Panc1 (cell line): ENCODE data around the gene CFAP100. TPM values are rescaled to one million over a fixed set of nuclear protein-coding genes. Genes with fewer than 3 reads are reported as not detected.

Source experiments
- ATAC-seq: fragments of 200-7000 bp; cut with Tn5 transposase; 2 replicates; pipeline ENCODE4 v1.9.1; 2020; ENCODE audit warnings: mild to moderate bottlenecking, moderate library complexity
- BruUV-seq: library from RNA; stranded (reverse); fragments of 400-500 nt; replicated peaks from 2 replicates; lab custom pipeline; 2021; lab: Mats Ljungman, UMichigan
- CTCF ChIA-PET: fragments of 300-600 bp; sonication (Branson Sonifier 250); formaldehyde crosslinking; loops from one replicate; lab custom pipeline; 2022; ENCODE audit warnings: antibody characterized with exemption; lab: Charles Lee
- POLR2A ChIA-PET: fragments of 300-600 bp; sonication (Branson Sonifier 250); formaldehyde crosslinking; loops from one replicate; lab custom pipeline; 2022; ENCODE audit warnings: antibody characterized with exemption; lab: Charles Lee
- DNase-seq: peaks from one replicate; pipeline ENCODE4 v3.0.0-alpha.2; 2010; ENCODE audit warnings: low read depth, low spot score
- H3K27ac ChIP-seq: 2 replicates; pipeline ENCODE4 v1.5.1; 2011; ENCODE audit warnings: mild to moderate bottlenecking, low read length, inconsistent platforms
- H3K27me3 ChIP-seq: fragments of 200-500 bp; sonication (Bioruptor generic); 2 replicates; pipeline ENCODE4 v1.6.0; 2014; ENCODE audit warnings: low read length, inconsistent platforms; ENCODE audit not compliant: control insufficient read depth, insufficient read depth
- H3K36me3 ChIP-seq: fragments of 200-500 bp; sonication (Bioruptor generic); 2 replicates; pipeline ENCODE4 v1.5.1; 2014; ENCODE audit warnings: inconsistent platforms, mild to moderate bottlenecking, low read length, moderate library complexity; ENCODE audit not compliant: control insufficient read depth, insufficient read depth
- H3K4me1 ChIP-seq: 2 replicates; pipeline ENCODE4 v1.5.1; 2011; ENCODE audit warnings: inconsistent platforms, mild to moderate bottlenecking, low read length, moderate library complexity; ENCODE audit not compliant: control insufficient read depth, insufficient read depth
- H3K4me3 ChIP-seq, 2 experiments: 2 replicates each; pipeline ENCODE4 v1.5.1; 2011 to 2012; ENCODE audit warnings: low read depth in 2 of 2, low read length in 2 of 2, mild to moderate bottlenecking in 2 of 2, inconsistent platforms in 1 of 2, moderate library complexity in 1 of 2
- H3K9me3 ChIP-seq: fragments of 200-500 bp; sonication (Bioruptor generic); 2 replicates; pipeline ENCODE4 v1.5.1; 2014; ENCODE audit warnings: low read depth, mild to moderate bottlenecking, inconsistent platforms, low read length, moderate library complexity; ENCODE audit not compliant: control insufficient read depth, insufficient read depth
- CTCF ChIP-seq: fragments of 450-650 bp; IDR thresholded peaks from 2 replicates; pipeline ENCODE4 v1.5.1; 2017; ENCODE audit warnings: mild to moderate bottlenecking
- POLR2AphosphoS5 ChIP-seq: IDR thresholded peaks from 2 replicates; pipeline ENCODE4 v1.6.1; 2012; ENCODE audit warnings: mild to moderate bottlenecking, low read depth, low read length, moderate library complexity
- SIN3A ChIP-seq: IDR thresholded peaks from 2 replicates; pipeline ENCODE4 v1.6.1; 2012; ENCODE audit warnings: low read depth, mild to moderate bottlenecking, low read length, moderate library complexity, borderline replicate concordance; ENCODE audit not compliant: insufficient read depth
- TCF7L2 ChIP-seq: IDR thresholded peaks from 2 replicates; pipeline ENCODE4 v1.6.1; 2011; ENCODE audit warnings: mild to moderate bottlenecking, low read depth, low read length, inconsistent platforms
- in situ Hi-C: cut with HindIII; loops from 2 replicates; pipeline ENCODE4 v1.10.0; 2016; ENCODE audit warnings: low sequenced_read_pairs, low pct_unique_long_range_greater_than_20kb
- intact Hi-C: fragments of 100-400 bp; cut with micrococcal nuclease; formaldehyde crosslinking; loops from one replicate; pipeline ENCODE4 v1.10.0; 2022; ENCODE audit not compliant: unreplicated experiment
- total RNA-seq: library from RNA; stranded (reverse); gene quantifications from one replicate; pipeline ENCODE4 v1.2.1, GENCODE V29; 2021; ENCODE audit not compliant: unreplicated experiment
- TF ChIP-seq, protein P1 (sequence below), 2 experiments: IDR thresholded peaks; 2 replicates each; pipeline ENCODE4 v1.6.1; 2011 to 2012; ENCODE audit warnings: low read depth in 2 of 2, control low read depth in 1 of 2, low read length in 1 of 2, mild to moderate bottlenecking in 1 of 2, moderate library complexity in 1 of 2; ENCODE audit not compliant: insufficient read depth in 1 of 2

The CFAP100 gene
- total RNA-seq, 1 experiment from 2014 or later = not detected

- BruUV-seq = no TSS peak
- Histone ChIP-seq H3K4me3 (no peak overlapping the region), H3K4me1 (0 out of 2 replicates have a peak, but pooled peaks cover 3% of the 10 kb centered on the region), H3K27me3 (no peaks in the 10 kb centered on the region), H3K9me3 (no peaks in the 10 kb centered on the region), H3K36me3 (no peaks in the 10 kb centered on the region), H3K27ac (no peak overlapping the region)
- DNase-seq (no peak), ATAC-seq (no peak)
- TF ChIP-seq, protein P1, sequence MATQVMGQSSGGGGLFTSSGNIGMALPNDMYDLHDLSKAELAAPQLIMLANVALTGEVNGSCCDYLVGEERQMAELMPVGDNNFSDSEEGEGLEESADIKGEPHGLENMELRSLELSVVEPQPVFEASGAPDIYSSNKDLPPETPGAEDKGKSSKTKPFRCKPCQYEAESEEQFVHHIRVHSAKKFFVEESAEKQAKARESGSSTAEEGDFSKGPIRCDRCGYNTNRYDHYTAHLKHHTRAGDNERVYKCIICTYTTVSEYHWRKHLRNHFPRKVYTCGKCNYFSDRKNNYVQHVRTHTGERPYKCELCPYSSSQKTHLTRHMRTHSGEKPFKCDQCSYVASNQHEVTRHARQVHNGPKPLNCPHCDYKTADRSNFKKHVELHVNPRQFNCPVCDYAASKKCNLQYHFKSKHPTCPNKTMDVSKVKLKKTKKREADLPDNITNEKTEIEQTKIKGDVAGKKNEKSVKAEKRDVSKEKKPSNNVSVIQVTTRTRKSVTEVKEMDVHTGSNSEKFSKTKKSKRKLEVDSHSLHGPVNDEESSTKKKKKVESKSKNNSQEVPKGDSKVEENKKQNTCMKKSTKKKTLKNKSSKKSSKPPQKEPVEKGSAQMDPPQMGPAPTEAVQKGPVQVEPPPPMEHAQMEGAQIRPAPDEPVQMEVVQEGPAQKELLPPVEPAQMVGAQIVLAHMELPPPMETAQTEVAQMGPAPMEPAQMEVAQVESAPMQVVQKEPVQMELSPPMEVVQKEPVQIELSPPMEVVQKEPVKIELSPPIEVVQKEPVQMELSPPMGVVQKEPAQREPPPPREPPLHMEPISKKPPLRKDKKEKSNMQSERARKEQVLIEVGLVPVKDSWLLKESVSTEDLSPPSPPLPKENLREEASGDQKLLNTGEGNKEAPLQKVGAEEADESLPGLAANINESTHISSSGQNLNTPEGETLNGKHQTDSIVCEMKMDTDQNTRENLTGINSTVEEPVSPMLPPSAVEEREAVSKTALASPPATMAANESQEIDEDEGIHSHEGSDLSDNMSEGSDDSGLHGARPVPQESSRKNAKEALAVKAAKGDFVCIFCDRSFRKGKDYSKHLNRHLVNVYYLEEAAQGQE (IDR thresholded peaks at IDR 0.05; ENCODE audit: insufficient read depth in 1 of 2, low read depth in 2 of 2, low read length in 1 of 2) = no peak
- TF ChIP-seq SIN3A (no peak), POLR2AphosphoS5 (no peak), TCF7L2 (no peak), CTCF (no peak)
- POLR2A ChIA-PET = no interaction called here
- in situ Hi-C loops = no loop called here
- CTCF ChIA-PET = no interaction called here
- intact Hi-C loops = no loop called here
These were observed 88.0 kb downstream of the CFAP100 start for GRCh38 chr3:126482503-126483255.

GRCh38 chr3:126483321-126483761 is 88.6 kb downstream of the CFAP100 start:
- DNase-seq (no peak), ATAC-seq (no peak)
- Histone ChIP-seq H3K4me1 (0 out of 2 replicates have a peak, but pooled peaks cover 3% of the 10 kb centered on the region), H3K27ac (no peak overlapping the region), H3K9me3 (no peaks in the 10 kb centered on the region), H3K36me3 (no peaks in the 10 kb centered on the region), H3K27me3 (no peaks in the 10 kb centered on the region), H3K4me3 (no peak overlapping the region)
- no TSS peak for BruUV-seq
- ChIA-PET CTCF (no interaction called here), POLR2A (no interaction called here)
- intact Hi-C loops = no loop called here
- in situ Hi-C loops = no loop called here
- TF ChIP-seq, protein P1 (IDR thresholded peaks at IDR 0.05; ENCODE audit: insufficient read depth in 1 of 2, low read depth in 2 of 2, low read length in 1 of 2) = no peak
- TF ChIP-seq CTCF = no peak
- TF ChIP-seq TCF7L2 = no peak
- TF ChIP-seq POLR2AphosphoS5 = no peak
- TF ChIP-seq SIN3A = no peak
